Mononuclear cell (primary cell): ENCODE measurements around the gene DNAH17. TPM values are rescaled to one million over a fixed set of nuclear protein-coding genes. Genes with fewer than 3 reads are reported as not detected.

Source experiments
- H3K27me3 ChIP-seq: 2 replicates; pipeline ENCODE4 v1.6.0; 2011; ENCODE audit warnings: low read length, control low read depth; ENCODE audit not compliant: insufficient read depth
- H3K4me1 ChIP-seq: 2 replicates; pipeline ENCODE4 v1.5.1; 2011; ENCODE audit warnings: mild to moderate bottlenecking, low read length, control low read depth; ENCODE audit not compliant: insufficient read depth
- H3K4me3 ChIP-seq: 2 replicates; pipeline ENCODE4 v1.5.1; 2011; ENCODE audit warnings: mild to moderate bottlenecking, low read length, moderate library complexity
- H3K9me3 ChIP-seq: 2 replicates; pipeline ENCODE4 v1.5.1; 2011; ENCODE audit warnings: low read depth, mild to moderate bottlenecking, control low read depth, low read length
- total RNA-seq: library from RNA; depleted of rRNA; stranded (reverse); fragments of >200 nt; gene quantifications from one replicate; pipeline ENCODE4 v1.2.3, GENCODE V29; 2012

The DNAH17 gene
- total RNA-seq, 1 donor, result under 0.01 TPM

DNA sequence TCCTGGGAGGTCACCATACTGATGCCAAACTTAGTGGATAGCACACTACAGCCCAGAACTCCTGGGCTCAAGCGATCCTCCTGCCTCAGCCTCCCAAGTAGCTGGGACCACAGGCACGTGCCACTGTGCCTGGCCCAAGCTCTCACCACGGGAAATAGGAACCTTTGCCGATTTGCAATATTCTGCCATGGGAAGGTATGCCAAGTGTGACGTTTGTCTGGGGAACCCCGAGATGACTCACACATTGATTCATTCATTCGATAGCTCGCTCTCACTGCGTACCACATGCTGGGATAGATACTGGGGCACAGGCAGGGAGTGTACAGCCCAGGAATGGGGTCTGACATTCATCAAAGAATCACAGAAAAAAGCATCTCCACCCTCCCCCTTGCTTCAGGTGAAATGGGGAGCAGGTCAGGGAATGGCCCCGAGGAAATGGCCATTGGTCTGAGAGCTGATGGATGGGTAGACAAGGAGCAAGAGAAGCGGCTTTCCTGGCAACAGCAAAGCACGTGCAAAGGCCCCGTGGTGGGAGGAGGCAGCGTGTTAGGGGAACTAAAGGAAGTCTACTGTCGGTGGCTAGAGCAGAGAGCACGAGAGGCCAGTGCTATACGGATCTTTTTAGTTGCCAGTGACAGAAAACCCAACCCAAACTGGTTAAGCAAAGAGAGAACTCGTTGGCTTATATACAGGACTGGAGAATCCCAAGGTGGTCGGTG lies 44.1 kb downstream of the DNAH17 start:
- peaks cover 10% of the 10 kb centered on the region for H3K4me1 ChIP-seq
- H3K4me3 ChIP-seq, result no peak overlapping the region
- H3K9me3 ChIP-seq, result no peaks in the 10 kb centered on the region
- H3K27me3 ChIP-seq, result no peaks in the 10 kb centered on the region

DNA sequence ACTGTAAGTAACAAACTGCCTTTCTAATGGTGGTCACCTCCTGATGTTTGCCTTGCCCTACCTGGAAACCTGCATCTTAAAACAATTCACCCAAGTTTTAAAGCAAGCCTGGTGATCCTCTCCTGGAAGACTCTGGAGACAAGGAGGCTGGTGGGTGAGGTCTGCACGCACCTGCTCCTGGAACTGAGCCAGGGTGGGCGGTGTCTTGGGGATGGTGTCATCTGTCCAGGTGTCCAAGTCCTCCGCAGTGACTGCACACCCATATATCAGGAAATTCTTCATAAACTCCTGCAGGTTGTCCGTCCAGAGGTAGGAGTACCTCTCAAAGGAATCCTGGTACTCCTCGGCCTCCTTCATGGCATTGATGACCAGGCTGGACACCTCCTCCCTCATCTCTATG lies 44.9 kb downstream of the DNAH17 start:
- H3K4me1 ChIP-seq, result peaks cover 10% of the 10 kb centered on the region
- H3K4me3 ChIP-seq, result no peak overlapping the region
- H3K9me3 ChIP-seq, result no peaks in the 10 kb centered on the region
- H3K27me3 ChIP-seq, result no peaks in the 10 kb centered on the region

DNA sequence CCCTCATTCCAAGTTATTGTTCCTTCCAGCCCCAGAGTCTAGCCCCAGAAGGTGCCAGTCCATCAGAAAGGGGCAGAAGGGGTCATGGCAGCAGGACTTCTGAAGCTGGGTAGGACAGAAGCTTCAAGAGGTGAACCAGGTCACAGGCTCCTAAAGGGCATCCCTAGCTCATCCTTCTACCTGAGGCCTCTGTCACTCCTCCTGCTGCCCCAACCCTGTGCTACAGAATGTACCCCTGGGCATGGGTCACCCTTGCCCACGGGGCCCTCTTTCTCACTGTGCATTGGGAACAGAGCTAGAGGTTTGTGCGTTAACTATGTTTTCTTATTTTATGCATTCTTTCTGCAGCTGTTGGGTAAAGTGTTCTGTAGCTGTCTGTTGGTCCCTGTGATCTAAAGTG lies 46.5 kb downstream of the DNAH17 start:
- H3K4me1 ChIP-seq, result peaks cover 10% of the 10 kb centered on the region
- H3K4me3 ChIP-seq, result no peak overlapping the region
- no peaks in the 10 kb centered on the region for H3K27me3 ChIP-seq
- no peaks in the 10 kb centered on the region for H3K9me3 ChIP-seq

DNA sequence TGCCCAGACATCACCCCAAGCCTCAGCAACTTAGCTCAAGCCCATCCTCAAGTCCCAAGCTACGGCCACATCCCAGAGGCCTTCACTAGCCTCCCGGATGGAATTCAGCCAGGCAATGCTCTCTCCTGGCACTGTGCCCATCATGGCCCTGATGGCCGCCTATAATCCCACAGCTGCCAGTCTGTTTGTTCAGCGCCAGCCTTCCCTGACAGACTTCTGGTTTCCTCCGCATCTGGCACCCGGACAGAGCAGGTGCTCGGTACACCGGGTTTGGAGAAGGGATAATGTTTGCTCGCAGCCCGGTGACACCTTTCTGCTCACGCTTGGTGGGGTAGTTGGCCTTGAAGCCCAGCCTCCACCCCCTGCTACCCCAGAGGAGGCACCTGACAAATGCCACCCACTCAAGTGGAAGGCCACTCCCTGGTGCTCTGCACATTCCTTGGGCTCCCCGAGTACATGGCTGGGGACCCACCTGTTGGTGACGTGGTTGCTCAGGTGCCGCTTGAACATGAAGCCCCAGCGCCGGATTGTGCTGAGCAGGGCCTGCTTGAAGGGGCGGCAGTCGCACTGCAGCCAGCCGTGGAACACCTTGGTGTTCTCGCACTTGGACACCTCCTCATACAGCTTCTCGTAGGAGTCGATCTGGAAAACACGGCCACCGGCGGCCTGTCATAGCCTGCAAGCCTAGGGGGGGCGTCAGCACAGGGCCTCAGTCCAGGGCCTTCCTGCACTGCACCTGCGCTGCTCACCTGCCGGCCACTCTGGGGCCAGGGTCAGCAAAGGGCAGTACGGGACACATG lies 47.1 kb downstream of the DNAH17 start:
- Histone ChIP-seq H3K9me3 (no peaks in the 10 kb centered on the region), H3K27me3 (no peaks in the 10 kb centered on the region), H3K4me1 (peaks cover 5% of the 10 kb centered on the region), H3K4me3 (no peak overlapping the region)

DNA sequence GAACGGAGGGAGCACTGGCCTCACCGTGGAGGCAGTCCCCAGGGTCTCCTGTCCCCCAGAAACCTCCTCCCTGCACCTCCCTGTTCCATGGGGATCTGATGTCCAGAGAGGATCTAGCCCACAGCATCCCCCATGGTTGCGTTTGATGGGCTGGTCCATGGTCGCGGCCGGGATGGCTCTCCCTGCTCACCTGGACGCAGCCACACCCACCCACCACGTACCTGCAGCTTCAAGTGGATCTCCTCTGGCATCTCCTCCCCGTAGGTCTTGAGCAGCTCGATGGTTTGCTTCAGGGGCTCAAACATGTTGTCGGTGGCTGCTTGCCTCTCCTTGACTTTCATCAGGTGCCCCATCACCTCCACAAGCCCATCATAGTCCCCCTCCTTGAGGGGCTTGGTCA lies 47.9 kb downstream of the DNAH17 start:
- Histone ChIP-seq H3K27me3 (no peaks in the 10 kb centered on the region), H3K4me3 (no peak overlapping the region), H3K9me3 (no peaks in the 10 kb centered on the region), H3K4me1 (no peaks in the 10 kb centered on the region)

DNA sequence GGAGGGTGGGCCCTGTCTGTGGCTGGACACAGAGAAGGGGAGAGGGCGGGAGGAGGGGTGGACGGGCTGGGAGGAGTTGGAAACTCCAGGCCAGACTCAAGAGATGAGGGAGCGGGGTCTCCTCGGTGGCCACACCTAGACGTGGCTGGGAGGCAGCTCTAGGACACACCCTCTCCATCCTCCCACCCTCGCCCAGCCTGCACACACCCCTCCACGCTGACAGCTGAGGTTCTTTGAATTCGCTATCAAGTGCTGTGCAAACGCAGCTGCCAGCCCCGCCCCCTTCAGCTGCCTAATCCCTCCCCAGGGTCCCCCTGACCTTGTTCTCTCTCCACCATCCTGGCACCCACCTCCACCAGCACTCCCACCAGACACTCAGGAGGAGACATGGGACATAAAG lies 48.7 kb downstream of the DNAH17 start:
- Histone ChIP-seq H3K4me1 (no peaks in the 10 kb centered on the region), H3K27me3 (no peaks in the 10 kb centered on the region), H3K4me3 (no peak overlapping the region), H3K9me3 (no peaks in the 10 kb centered on the region)

DNA sequence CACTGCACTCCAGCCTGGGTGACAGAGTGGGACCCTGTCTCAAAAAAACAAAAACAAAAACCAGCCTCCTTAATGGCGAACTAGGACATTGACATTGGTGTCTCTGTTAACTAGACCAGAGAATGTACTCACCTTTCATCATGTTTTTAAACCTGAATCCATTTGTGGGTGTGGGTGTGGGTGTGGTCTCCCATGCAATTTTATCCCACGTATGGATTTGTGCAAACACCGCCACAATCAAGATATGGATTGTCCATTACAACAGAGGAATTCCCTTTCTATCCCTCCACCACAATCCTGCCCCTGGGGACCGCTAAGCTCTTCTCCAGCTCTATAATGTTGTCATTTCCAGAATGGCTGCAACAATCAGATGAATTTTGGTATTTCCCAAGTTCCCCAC lies 49.9 kb downstream of the DNAH17 start:
- no peaks in the 10 kb centered on the region for H3K4me1 ChIP-seq
- no peak overlapping the region for H3K4me3 ChIP-seq

DNA sequence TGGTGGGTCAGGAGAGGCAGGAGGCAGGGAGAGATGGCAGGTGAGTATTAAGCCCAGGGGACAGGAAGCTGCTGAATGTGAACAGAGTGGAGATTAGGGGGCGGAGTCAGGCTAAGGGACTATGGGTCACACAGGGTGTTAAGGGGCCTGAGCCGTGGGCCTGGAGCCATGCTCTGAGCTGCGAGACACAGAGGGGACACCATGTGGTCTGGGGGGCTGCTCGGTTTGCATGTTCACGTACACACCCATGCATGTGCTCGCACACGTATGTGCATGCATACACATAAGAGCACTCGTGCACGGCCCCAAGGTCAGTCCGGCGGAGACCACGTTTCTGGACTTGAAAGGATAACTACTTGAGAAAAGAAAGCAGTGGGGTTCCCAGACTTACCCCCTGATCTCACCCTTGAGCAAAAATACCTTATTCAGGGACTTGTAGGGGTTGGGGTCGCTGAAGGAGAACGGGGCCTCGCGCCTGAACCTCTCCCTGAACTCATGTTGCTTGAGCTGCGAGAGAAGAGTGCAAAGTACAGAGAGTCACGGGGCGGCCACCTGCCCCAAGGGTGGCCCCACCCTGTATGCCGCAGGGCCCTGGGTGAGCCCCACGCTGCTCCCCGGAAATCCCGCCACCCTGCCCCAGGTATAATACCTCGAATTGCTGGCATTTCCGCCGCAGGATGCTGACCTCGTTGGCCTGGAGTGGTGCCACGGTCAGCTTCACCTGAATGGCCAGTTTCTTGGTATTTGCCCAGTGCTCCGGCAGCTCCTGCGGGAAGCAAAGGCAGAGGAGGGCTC lies 50.8 kb downstream of the DNAH17 start:
- Histone ChIP-seq H3K27me3 (no peaks in the 10 kb centered on the region), H3K9me3 (no peaks in the 10 kb centered on the region), H3K4me3 (no peak overlapping the region), H3K4me1 (no peaks in the 10 kb centered on the region)

More for the DNA sequence above, 49.9 kb downstream of the DNAH17 start:
- Histone ChIP-seq H3K27me3 (no peaks in the 10 kb centered on the region), H3K9me3 (no peaks in the 10 kb centered on the region)

DNA sequence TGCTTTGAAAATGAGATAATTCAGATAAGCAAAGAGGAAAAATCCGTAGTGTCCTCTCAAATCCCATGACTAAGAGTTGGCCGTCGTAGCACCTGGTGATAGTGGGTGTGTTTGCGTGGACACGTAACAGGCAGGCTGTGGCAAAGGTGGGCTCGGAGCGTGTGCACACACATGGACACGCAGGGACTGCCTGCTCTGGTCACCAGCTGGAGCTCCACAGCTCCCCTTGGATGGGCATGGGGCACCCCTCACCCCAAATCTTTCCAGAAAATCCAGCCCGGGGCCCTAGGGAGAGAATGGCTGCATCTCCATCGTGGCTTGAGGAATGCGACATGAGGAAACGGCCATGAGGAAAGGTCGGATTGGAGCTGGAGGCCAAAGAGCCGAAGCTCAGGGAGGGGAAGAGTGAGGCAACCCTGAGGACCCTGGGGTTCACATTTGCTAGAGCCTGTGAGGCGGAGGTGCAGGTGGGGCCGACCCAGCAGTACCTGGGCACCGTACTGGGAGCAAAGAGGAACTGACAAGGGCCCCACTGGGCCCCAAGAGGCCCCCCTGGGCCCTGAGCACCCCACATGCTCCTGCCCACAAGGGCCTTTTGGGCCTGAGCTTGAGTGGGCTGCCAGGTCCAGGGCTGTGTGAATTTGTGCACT lies 51.6 kb downstream of the DNAH17 start:
- H3K9me3 ChIP-seq, result no peaks in the 10 kb centered on the region
- no peak overlapping the region for H3K4me3 ChIP-seq
- no peaks in the 10 kb centered on the region for H3K4me1 ChIP-seq
- H3K27me3 ChIP-seq, result no peaks in the 10 kb centered on the region

DNA sequence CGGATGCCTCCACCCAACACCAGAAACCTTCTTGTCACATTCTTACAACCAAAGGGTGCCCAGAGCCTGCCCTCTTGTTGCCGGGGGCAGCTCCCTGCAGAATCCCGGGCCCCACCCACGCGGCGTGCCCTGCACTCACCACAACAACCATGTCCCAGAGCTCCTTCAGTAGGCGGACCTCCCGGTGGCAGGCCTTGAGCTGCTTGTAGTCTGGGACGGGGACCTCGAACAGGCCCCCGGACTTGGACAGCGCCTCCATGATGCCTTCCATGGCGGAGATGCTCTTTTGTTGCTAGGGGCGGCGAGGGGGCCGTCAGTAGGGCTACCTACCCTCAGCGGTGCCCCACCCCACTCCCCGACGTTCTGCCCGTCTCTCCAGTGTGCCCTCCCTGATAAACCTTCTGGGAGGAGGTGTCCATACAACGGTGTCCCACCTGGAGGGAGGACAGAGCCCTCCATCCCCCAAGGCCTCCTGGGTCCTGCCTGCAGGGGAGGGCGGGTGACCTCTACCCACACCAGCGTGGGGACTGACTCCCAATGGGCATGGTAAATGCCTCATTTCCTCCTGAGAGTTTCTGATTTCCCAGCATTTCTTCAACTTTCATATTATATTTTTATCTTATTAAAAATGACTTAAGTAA lies 52.2 kb downstream of the DNAH17 start:
- Histone ChIP-seq H3K4me1 (no peaks in the 10 kb centered on the region), H3K27me3 (no peaks in the 10 kb centered on the region), H3K4me3 (no peak overlapping the region), H3K9me3 (no peaks in the 10 kb centered on the region)

DNA sequence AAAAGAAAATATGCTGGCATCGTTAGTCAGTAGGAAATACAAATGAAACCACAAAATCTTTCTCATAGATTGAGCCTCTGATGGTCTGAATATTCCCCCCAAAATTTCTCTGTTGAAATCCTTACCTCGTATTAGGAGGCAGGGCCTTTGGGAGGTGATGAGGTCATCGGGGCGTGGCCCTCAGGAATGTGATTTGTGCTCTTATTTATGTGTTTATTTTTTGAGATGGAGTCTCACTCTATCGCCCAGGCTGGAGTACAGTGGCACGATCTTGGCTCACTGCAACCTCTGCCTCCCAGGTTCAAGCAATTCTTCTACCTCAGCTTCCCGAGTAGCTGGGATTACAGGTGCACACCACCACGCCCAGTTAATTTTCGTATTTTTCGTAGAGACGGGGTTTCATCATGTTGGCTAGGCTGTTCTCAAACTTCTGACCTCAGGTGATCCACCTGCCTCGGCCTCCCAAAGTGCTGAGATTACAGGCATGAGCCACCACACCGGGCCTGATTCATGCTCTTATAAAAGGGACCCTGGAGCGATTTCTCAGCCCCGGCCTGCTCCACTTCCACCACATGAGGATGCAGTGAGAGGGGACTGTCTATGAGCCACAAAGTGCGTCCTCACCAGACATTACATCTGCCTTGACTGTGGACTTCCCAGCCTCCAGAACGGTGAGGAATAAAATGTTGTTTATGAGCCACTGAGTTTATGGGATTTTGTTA lies 53.1 kb downstream of the DNAH17 start:
- no peaks in the 10 kb centered on the region for H3K4me1 ChIP-seq
- no peaks in the 10 kb centered on the region for H3K9me3 ChIP-seq
- H3K4me3 ChIP-seq, result no peak overlapping the region
- H3K27me3 ChIP-seq, result no peaks in the 10 kb centered on the region

DNA sequence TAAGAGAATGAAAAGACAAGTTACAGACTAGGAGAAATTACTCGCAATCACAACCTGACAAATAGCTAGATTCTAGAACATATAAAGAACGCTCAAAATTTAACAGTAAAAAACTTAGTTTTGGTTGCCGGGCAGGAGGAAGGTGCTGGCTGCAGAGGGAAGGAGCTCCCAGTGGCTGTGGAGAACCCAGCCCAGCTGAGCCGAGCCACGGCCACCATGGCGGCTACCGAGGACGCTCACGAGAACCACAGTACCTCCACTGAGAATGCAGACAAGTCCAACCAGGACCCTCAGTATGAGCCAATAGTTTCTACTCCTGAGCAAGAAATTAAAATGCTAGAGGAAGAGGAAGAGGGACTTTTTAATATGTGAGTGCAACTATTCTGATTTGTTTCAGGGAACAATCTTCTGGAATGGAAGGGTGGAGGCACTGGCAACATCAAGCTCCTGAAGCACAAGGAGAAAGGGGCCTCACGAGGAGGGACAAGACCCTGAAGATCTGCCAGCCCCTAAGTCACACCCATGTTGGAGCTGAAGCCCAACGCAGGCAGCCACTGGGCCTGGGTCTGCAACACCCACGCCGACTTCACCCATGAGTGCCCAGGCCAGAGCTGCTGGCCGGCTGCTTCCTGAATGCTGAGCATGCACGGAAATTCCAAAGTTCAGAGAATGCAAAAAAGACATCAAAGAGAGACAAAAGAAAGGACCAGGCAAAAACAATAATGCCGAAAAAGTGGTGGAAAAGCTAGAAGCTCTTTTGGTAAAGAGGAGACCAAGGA lies 55.0 kb downstream of the DNAH17 start:
- Histone ChIP-seq H3K4me1 (no peaks in the 10 kb centered on the region), H3K27me3 (no peaks in the 10 kb centered on the region), H3K4me3 (no peak overlapping the region)

DNA sequence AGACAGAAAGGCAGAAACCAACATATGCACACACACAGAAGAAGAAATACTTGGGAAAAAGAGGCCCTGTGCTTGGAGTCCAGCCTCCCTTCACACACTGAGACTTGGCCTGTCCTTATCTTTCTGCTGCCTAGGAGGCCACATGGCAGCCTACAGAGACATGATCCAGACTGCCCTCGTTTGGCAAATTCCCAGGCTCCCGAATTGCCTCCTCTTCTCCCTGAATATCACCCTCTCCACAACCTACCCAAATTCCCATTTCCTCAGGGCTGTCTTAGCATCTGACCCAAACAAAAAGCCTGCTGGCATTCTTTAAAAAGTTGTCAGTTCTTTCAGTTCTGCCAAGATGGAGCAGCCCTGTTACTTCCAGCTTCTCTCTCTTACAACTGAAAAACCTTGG lies 59.8 kb downstream of the DNAH17 start:
- H3K4me1 ChIP-seq, result no peaks in the 10 kb centered on the region
- no peak overlapping the region for H3K4me3 ChIP-seq
- no peaks in the 10 kb centered on the region for H3K9me3 ChIP-seq
- no peaks in the 10 kb centered on the region for H3K27me3 ChIP-seq

More for the DNA sequence above, 55.0 kb downstream of the DNAH17 start:
- no peaks in the 10 kb centered on the region for H3K9me3 ChIP-seq
